Esophagus squamous epithelium (tissue), 4 donors: ENCODE measurements around the gene DNM3.

ENCODE experiments used
- POLR2A ChIP-seq, 4 donors: fragments of 450-650 bp; IDR thresholded peaks; one replicate each; pipeline ENCODE4 v1.6.1; 2017; ENCODE audit warnings: antibody characterized with exemption in 4 of 4, mild to moderate bottlenecking in 4 of 4, moderate library complexity in 3 of 4
- TF ChIP-seq, protein P1 (sequence below), 6 experiments: fragments of 450-650 bp in 4 of 6; fragments of 200-600 bp in 2 of 6; sonication (generic) in 2 of 6; IDR thresholded peaks; one replicate each; pipeline ENCODE4 v1.5.1; 2016 to 2019; ENCODE audit warnings: antibody characterized with exemption in 6 of 6, mild to moderate bottlenecking in 4 of 6, moderate library complexity in 4 of 6

GRCh38 chr1:171995573-171995972, 154.3 kb downstream of the DNM3 start:
- TF ChIP-seq POLR2A (IDR thresholded peaks at IDR 0.05), result no peak
- TF ChIP-seq, protein P1, sequence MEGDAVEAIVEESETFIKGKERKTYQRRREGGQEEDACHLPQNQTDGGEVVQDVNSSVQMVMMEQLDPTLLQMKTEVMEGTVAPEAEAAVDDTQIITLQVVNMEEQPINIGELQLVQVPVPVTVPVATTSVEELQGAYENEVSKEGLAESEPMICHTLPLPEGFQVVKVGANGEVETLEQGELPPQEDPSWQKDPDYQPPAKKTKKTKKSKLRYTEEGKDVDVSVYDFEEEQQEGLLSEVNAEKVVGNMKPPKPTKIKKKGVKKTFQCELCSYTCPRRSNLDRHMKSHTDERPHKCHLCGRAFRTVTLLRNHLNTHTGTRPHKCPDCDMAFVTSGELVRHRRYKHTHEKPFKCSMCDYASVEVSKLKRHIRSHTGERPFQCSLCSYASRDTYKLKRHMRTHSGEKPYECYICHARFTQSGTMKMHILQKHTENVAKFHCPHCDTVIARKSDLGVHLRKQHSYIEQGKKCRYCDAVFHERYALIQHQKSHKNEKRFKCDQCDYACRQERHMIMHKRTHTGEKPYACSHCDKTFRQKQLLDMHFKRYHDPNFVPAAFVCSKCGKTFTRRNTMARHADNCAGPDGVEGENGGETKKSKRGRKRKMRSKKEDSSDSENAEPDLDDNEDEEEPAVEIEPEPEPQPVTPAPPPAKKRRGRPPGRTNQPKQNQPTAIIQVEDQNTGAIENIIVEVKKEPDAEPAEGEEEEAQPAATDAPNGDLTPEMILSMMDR (IDR thresholded peaks at IDR 0.05), result no peak
